ENCODE results near the gene LDLRAD3. TPM values are rescaled to one million over a fixed set of nuclear protein-coding genes. Genes with fewer than 3 reads are reported as not detected.

LDLRAD3 gene
- total RNA-seq, 4 donors from 2014 or later: 39.7 to 50.9 (median 46.0) TPM

- no peak for DNase-seq (ENCODE audit: low spot score in 2 of 2)
- H3K9me3 ChIP-seq: no peaks in the 10 kb centered on the region
- no peaks in the 10 kb centered on the region for H3K36me3 ChIP-seq
- no peak overlapping the region for H3K27ac ChIP-seq
- no peak for TF ChIP-seq POLR2AphosphoS5 (IDR thresholded peaks at IDR 0.05)
- TF ChIP-seq POLR2A (IDR thresholded peaks at IDR 0.05): no peak
- H3K27me3 ChIP-seq: no peaks in the 10 kb centered on the region
- no peak overlapping the region for H3K4me3 ChIP-seq
- peaks cover 52% of the 10 kb centered on the region for H3K4me1 ChIP-seq
- 82% methylated on average over 3 of the region's 3 CpGs for WGBS
These were observed 62.7 kb downstream of the LDLRAD3 start for GRCh38 chr11:36006556-36006955.

GRCh38 chr11:36007127-36007655 lies 63.3 kb downstream of the LDLRAD3 start:
- no peaks in the 10 kb centered on the region for H3K27me3 ChIP-seq
- H3K4me3 ChIP-seq: no peak overlapping the region
- H3K9me3 ChIP-seq: no peaks in the 10 kb centered on the region
- H3K27ac ChIP-seq: peak overlapping the region; percentile 45
- H3K4me1 ChIP-seq: peaks cover 50% of the 10 kb centered on the region
- no peak for DNase-seq (ENCODE audit: low spot score in 2 of 2)
- H3K36me3 ChIP-seq: no peaks in the 10 kb centered on the region
- TF ChIP-seq EP300 (IDR thresholded peaks at IDR 0.05): no peak
- no peak for TF ChIP-seq POLR2AphosphoS5 (IDR thresholded peaks at IDR 0.05)
- TF ChIP-seq POLR2A (IDR thresholded peaks at IDR 0.05): no peak
- no peak for TF ChIP-seq CTCF (IDR thresholded peaks at IDR 0.05)
- WGBS: 66% methylated on average over 8 of the region's 8 CpGs

- no peaks in the 10 kb centered on the region for H3K36me3 ChIP-seq
- H3K4me1 ChIP-seq: peaks cover 50% of the 10 kb centered on the region
- DNase-seq (ENCODE audit: low spot score in 2 of 2): no peak
- WGBS: 54% methylated on average over 3 of the region's 3 CpGs
- H3K9me3 ChIP-seq: no peaks in the 10 kb centered on the region
- no peaks in the 10 kb centered on the region for H3K27me3 ChIP-seq
- H3K4me3 ChIP-seq: no peak overlapping the region
- H3K27ac ChIP-seq: no peak overlapping the region
- TF ChIP-seq POLR2AphosphoS5 (IDR thresholded peaks at IDR 0.05) (no peak), POLR2A (IDR thresholded peaks at IDR 0.05) (no peak), EP300 (IDR thresholded peaks at IDR 0.05) (no peak), CTCF (IDR thresholded peaks at IDR 0.05) (no peak)
These were observed 64.7 kb downstream of the LDLRAD3 start for GRCh38 chr11:36008584-36008983.

- Histone ChIP-seq H3K27me3 (no peaks in the 10 kb centered on the region), H3K36me3 (no peaks in the 10 kb centered on the region), H3K27ac (peak overlapping the region; percentile 15), H3K9me3 (no peaks in the 10 kb centered on the region), H3K4me1 (peaks cover 59% of the 10 kb centered on the region), H3K4me3 (no peak overlapping the region)
- DNase-seq (ENCODE audit: low spot score in 2 of 2): no peak
- 24% methylated on average over 4 of the region's 4 CpGs for WGBS
- TF ChIP-seq POLR2AphosphoS5 (IDR thresholded peaks at IDR 0.05) (no peak), POLR2A (IDR thresholded peaks at IDR 0.05) (no peak), EP300 (IDR thresholded peaks at IDR 0.05) (no peak), CTCF (IDR thresholded peaks at IDR 0.05) (no peak)
These were observed 65.6 kb downstream of the LDLRAD3 start for GRCh38 chr11:36009473-36009872.

GRCh38 chr11:36010010-36010740 lies 66.3 kb downstream of the LDLRAD3 start:
- TF ChIP-seq POLR2A (IDR thresholded peaks at IDR 0.05) (no peak), EP300 (IDR thresholded peaks at IDR 0.05) (no peak), POLR2AphosphoS5 (IDR thresholded peaks at IDR 0.05) (no peak), CTCF (IDR thresholded peaks at IDR 0.05) (no peak)
- 51% methylated on average over 2 of the region's 2 CpGs for WGBS

More at GRCh38 chr11:36010010-36010740, 66.3 kb downstream of the LDLRAD3 start:
- Histone ChIP-seq H3K27me3 (no peaks in the 10 kb centered on the region), H3K9me3 (no peaks in the 10 kb centered on the region), H3K4me1 (peaks cover 66% of the 10 kb centered on the region), H3K36me3 (no peaks in the 10 kb centered on the region), H3K4me3 (no peak overlapping the region), H3K27ac (no peak overlapping the region)
- DNase-seq (ENCODE audit: low spot score in 2 of 2): no peak

All from suprapubic skin (tissue), 4 donors.